Neural cell (in vitro differentiated cells): ENCODE results near the gene NT5DC3. TPM values are rescaled to one million over a fixed set of nuclear protein-coding genes. Genes with fewer than 3 reads are reported as not detected.

Source experiments
- H2AFZ ChIP-seq: fragments of 200-600, 300-800 bp; sonication (generic), shearing (Covaris generic); 2 replicates; pipeline ENCODE4 v1.6.0; 2014; ENCODE audit warnings: low read depth, mild to moderate bottlenecking, antibody characterized with exemption, low read length, moderate library complexity
- H3F3A ChIP-seq: fragments of 200-600 bp; shearing (Covaris generic); 2 replicates; pipeline ENCODE4 v1.6.1; 2016; ENCODE audit warnings: mild to moderate bottlenecking, moderate library complexity, mixed read lengths, antibody characterized with exemption, low read length; ENCODE audit not compliant: insufficient read depth, poor library complexity, severe bottlenecking
- H3K27ac ChIP-seq: fragments of 200-600, 300-800 bp; sonication (generic), shearing (Covaris generic); 2 replicates; pipeline ENCODE4 v1.5.1; 2014; ENCODE audit warnings: mild to moderate bottlenecking, low read length, moderate library complexity
- H3K27me3 ChIP-seq: fragments of 300-800, 200-600 bp; sonication (generic), shearing (Covaris generic); 2 replicates; pipeline ENCODE4 v1.6.0; 2014; ENCODE audit warnings: mild to moderate bottlenecking, low read depth, low read length, moderate library complexity; ENCODE audit not compliant: insufficient read depth
- H3K36me3 ChIP-seq: fragments of 300-800, 200-600 bp; sonication (generic), shearing (Covaris generic); 2 replicates; pipeline ENCODE4 v1.5.1; 2014; ENCODE audit warnings: mild to moderate bottlenecking, antibody characterized with exemption, low read length, moderate library complexity; ENCODE audit not compliant: insufficient read depth
- H3K4me2 ChIP-seq: fragments of 300-800, 200-600 bp; sonication (generic), shearing (Covaris generic); 2 replicates; pipeline ENCODE4 v1.6.0; 2014; ENCODE audit warnings: mild to moderate bottlenecking, low read length
- H3K4me3 ChIP-seq: fragments of 300-800, 200-600 bp; sonication (generic), shearing (Covaris generic); 2 replicates; pipeline ENCODE4 v1.5.1; 2014; ENCODE audit warnings: mild to moderate bottlenecking, low read length, moderate library complexity
- H3K79me2 ChIP-seq: fragments of 200-600 bp; shearing (Covaris generic); replicated peaks from 2 replicates; pipeline ENCODE4 v1.6.0; 2014; ENCODE audit warnings: mild to moderate bottlenecking, low read length, moderate library complexity; ENCODE audit not compliant: insufficient read depth
- H3K9ac ChIP-seq: fragments of 300-800, 200-600 bp; sonication (generic), shearing (Covaris generic); 2 replicates; pipeline ENCODE4 v1.6.1; 2016; ENCODE audit warnings: mild to moderate bottlenecking, low read length, mixed read lengths
- H3K9me2 ChIP-seq: fragments of 200-600 bp; shearing (Covaris generic); 2 replicates; pipeline ENCODE4 v1.6.1; 2016; ENCODE audit warnings: mild to moderate bottlenecking, low read length, mixed read lengths; ENCODE audit not compliant: insufficient read depth
- H3K9me3 ChIP-seq: fragments of 200-600, 300-800 bp; sonication (generic), shearing (Covaris generic); 2 replicates; pipeline ENCODE4 v1.6.1; 2016; ENCODE audit warnings: mild to moderate bottlenecking, mixed run types, low read length, moderate library complexity, mixed read lengths
- H4K20me1 ChIP-seq: fragments of 200-600 bp; shearing (Covaris generic); 2 replicates; pipeline ENCODE4 v1.6.1; 2016; ENCODE audit warnings: mild to moderate bottlenecking, mixed run types; ENCODE audit not compliant: insufficient read depth
- EP300 ChIP-seq: fragments of 450-650 bp; conservative IDR thresholded peaks from 2 replicates; pipeline ENCODE4 v1.6.1; 2014; ENCODE audit warnings: antibody characterized with exemption, mild to moderate bottlenecking, moderate library complexity; ENCODE audit not compliant: poor library complexity, severe bottlenecking
- EZH2 ChIP-seq: fragments of 200-600, 300-800 bp; shearing (Covaris generic), sonication (generic); IDR thresholded peaks from 2 replicates; pipeline ENCODE4 v1.6.1; 2014; ENCODE audit warnings: antibody characterized with exemption, low read length, borderline replicate concordance, mild to moderate bottlenecking; ENCODE audit not compliant: insufficient read depth, poor library complexity, severe bottlenecking
- MXI1 ChIP-seq: fragments of 450-650 bp; conservative IDR thresholded peaks from 2 replicates; pipeline ENCODE4 v1.6.1; 2014; ENCODE audit warnings: antibody characterized with exemption, mild to moderate bottlenecking; ENCODE audit not compliant: poor library complexity, severe bottlenecking
- POLR2AphosphoS5 ChIP-seq: IDR thresholded peaks from 2 replicates; pipeline ENCODE4 v1.6.1; 2012
- RAD21 ChIP-seq: fragments of 450-650 bp; conservative IDR thresholded peaks from 2 replicates; pipeline ENCODE4 v1.6.1; 2014; ENCODE audit warnings: antibody characterized with exemption, mild to moderate bottlenecking, moderate library complexity
- REST ChIP-seq: IDR thresholded peaks from 2 replicates; pipeline ENCODE4 v1.6.1; 2012; ENCODE audit warnings: borderline replicate concordance
- SMC3 ChIP-seq: fragments of 450-650 bp; conservative IDR thresholded peaks from 2 replicates; pipeline ENCODE4 v1.6.1; 2014; ENCODE audit warnings: antibody characterized with exemption, mild to moderate bottlenecking, moderate library complexity; ENCODE audit not compliant: poor library complexity
- TAF1 ChIP-seq: IDR thresholded peaks from 2 replicates; pipeline ENCODE4 v1.6.1; 2012; ENCODE audit warnings: low read depth
- polyA plus RNA-seq: library from polyadenylated mRNA; depleted of rRNA; stranded (reverse); fragments of >200 nt; gene quantifications from 2 replicates; pipeline ENCODE4 v1.2.3, GENCODE V29; 2014
- TF ChIP-seq, protein P1 (sequence below): fragments of 450-650 bp; IDR thresholded peaks from 2 replicates; pipeline ENCODE4 v1.5.1; 2014; ENCODE audit warnings: antibody characterized with exemption, mild to moderate bottlenecking, moderate library complexity; ENCODE audit not compliant: poor library complexity, severe bottlenecking

NT5DC3 gene
- polyA plus RNA-seq, 1 donor from 2014 or later, result 4.0 TPM

DNA sequence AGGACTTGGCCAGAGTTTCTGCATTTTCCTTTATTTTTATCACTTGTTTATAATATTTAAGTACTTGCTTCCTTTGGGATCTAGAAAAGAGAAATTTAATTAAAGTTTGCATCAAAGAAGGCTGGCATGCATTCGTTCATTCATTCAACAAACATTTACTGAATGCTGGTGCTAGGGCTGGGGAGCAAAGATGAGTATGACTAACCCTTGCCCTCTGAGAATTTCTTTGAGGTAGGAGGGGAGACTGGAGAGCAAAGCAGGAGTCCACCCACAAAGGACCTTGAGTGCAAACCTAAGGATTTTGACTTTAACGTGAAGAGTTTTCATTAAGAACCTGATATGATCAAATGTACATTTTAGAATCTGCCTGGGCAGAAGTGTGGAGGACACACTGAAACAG lies 16.1 kb upstream of the NT5DC3 start:
- no peak overlapping the region for H3K27ac ChIP-seq
- no peak overlapping the region for H3K4me2 ChIP-seq
- no peaks in the 10 kb centered on the region for H3K9me2 ChIP-seq
- no peaks in the 10 kb centered on the region for H3K79me2 ChIP-seq
- H3K9ac ChIP-seq, result no peak overlapping the region
- H3K36me3 ChIP-seq, result no peaks in the 10 kb centered on the region
- H3K9me3 ChIP-seq, result no peaks in the 10 kb centered on the region
- H3K27me3 ChIP-seq, result no peaks in the 10 kb centered on the region
- no peak overlapping the region for H3K4me3 ChIP-seq
- no peaks in the 10 kb centered on the region for H3F3A ChIP-seq
- TF ChIP-seq EP300, result no peak
- no peak for TF ChIP-seq TAF1
- TF ChIP-seq POLR2AphosphoS5, result no peak
- TF ChIP-seq, protein P1, sequence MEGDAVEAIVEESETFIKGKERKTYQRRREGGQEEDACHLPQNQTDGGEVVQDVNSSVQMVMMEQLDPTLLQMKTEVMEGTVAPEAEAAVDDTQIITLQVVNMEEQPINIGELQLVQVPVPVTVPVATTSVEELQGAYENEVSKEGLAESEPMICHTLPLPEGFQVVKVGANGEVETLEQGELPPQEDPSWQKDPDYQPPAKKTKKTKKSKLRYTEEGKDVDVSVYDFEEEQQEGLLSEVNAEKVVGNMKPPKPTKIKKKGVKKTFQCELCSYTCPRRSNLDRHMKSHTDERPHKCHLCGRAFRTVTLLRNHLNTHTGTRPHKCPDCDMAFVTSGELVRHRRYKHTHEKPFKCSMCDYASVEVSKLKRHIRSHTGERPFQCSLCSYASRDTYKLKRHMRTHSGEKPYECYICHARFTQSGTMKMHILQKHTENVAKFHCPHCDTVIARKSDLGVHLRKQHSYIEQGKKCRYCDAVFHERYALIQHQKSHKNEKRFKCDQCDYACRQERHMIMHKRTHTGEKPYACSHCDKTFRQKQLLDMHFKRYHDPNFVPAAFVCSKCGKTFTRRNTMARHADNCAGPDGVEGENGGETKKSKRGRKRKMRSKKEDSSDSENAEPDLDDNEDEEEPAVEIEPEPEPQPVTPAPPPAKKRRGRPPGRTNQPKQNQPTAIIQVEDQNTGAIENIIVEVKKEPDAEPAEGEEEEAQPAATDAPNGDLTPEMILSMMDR, result no peak
- no peak for TF ChIP-seq SMC3
- no peak for TF ChIP-seq EZH2
- no peak for TF ChIP-seq MXI1
- no peak for TF ChIP-seq REST
- no peak for TF ChIP-seq RAD21
- H2AFZ ChIP-seq, result no peak overlapping the region
- H4K20me1 ChIP-seq, result no peaks in the 10 kb centered on the region

DNA sequence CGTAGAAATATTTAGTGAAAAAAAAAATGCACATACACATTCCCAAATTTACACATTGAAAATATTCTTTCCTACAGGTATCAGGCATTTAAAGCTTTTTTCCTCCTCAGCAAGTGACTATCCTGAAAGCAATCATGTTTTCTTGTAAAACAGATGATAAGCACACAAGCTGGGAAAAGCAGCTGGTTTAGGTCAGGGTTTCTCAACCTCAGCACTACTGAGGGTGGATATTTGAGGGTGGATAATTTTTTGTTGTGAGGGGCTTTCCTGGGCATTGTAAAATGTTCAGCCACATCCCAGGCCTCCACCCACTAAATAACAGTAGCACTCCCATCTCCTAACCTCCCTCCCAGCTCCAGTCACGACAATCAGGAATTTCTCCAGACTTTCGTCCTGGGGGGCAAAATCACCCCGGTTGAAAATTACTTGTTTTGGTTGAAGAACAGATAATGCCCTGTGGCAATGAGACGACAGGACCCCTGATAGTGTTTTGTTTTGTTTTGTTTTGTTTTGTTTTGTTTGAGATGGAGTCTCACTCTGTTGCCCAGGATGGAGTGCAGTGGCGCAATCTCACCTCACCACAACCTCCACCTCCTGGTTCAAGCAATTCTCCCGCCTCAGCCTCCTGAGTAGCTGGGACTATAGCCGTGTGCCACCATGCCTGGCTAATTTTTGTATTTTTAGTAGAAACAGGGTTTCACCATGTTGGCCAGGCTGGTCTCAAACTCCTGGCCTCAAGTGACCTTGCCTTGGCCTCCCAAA lies 15.0 kb upstream of the NT5DC3 start:
- Histone ChIP-seq H3K27ac (no peak overlapping the region), H3F3A (no peaks in the 10 kb centered on the region), H3K9ac (no peak overlapping the region), H3K4me2 (no peak overlapping the region), H3K79me2 (no peaks in the 10 kb centered on the region), H4K20me1 (no peaks in the 10 kb centered on the region), H3K27me3 (no peaks in the 10 kb centered on the region), H2AFZ (no peak overlapping the region), H3K9me2 (no peaks in the 10 kb centered on the region), H3K36me3 (no peaks in the 10 kb centered on the region), H3K4me3 (no peak overlapping the region), H3K9me3 (no peaks in the 10 kb centered on the region)
- TF ChIP-seq, protein P1, result no peak
